ENCODE data around the gene HIGD2B. TPM values are rescaled to one million over a fixed set of nuclear protein-coding genes. Genes with fewer than 3 reads are reported as not detected.
"Not testable (repeated sequence)": the region's sequence is repeated elsewhere in the genome, so short reads cannot be mapped to it uniquely, and the experiment has no call there.

HIGD2B gene
- total RNA-seq, 2 donors from 2014 or later = not detected

GRCh38 chr15:72724028-72724427, 38.0 kb upstream of the HIGD2B start:
- no peaks in the 10 kb centered on the region for H3K9me3 ChIP-seq (ENCODE audit: control insufficient read depth, low read length)
- no peak overlapping the region for H3K4me3 Mint-ChIP-seq
- peaks cover 13% of the 10 kb centered on the region for H3K4me1 ChIP-seq (ENCODE audit: control insufficient read depth, insufficient read depth, low read length)
- H3K27me3 Mint-ChIP-seq (ENCODE audit: insufficient read depth) = no peaks in the 10 kb centered on the region
- H3K36me3 Mint-ChIP-seq (ENCODE audit: low read depth) = peaks cover 16% of the 10 kb centered on the region
- H3K27ac Mint-ChIP-seq = no peak overlapping the region
- no peak overlapping the region for H3K27ac ChIP-seq (ENCODE audit: low read depth, low read length)
- no peak overlapping the region for H3K9ac ChIP-seq (ENCODE audit: extremely low read depth, low read length, poor library complexity, severe bottlenecking)
- 86% methylated on average over 1 of the region's 1 CpG; no CpG with 5 or more reads in 1 of the 2 experiments for WGBS, 2 experiments (ENCODE audit: insufficient coverage in 1 of 2, insufficient read length in 1 of 2)
- no peak overlapping the region for H3K4me3 ChIP-seq (ENCODE audit: low read length)
- H3K9me3 Mint-ChIP-seq = no peaks in the 10 kb centered on the region
- H3K4me1 Mint-ChIP-seq = peaks cover 14% of the 10 kb centered on the region
- no peaks in the 10 kb centered on the region for H3K27me3 ChIP-seq (ENCODE audit: control insufficient read depth, insufficient read depth, low read length, poor library complexity, severe bottlenecking)
- no peak for TF ChIP-seq CTCF (conservative IDR thresholded peaks at IDR 0.05)
- no peak for DNase-seq
- H3K36me3 ChIP-seq (ENCODE audit: control insufficient read depth, insufficient read depth, low read length) = peaks cover 22% of the 10 kb centered on the region

DNA sequence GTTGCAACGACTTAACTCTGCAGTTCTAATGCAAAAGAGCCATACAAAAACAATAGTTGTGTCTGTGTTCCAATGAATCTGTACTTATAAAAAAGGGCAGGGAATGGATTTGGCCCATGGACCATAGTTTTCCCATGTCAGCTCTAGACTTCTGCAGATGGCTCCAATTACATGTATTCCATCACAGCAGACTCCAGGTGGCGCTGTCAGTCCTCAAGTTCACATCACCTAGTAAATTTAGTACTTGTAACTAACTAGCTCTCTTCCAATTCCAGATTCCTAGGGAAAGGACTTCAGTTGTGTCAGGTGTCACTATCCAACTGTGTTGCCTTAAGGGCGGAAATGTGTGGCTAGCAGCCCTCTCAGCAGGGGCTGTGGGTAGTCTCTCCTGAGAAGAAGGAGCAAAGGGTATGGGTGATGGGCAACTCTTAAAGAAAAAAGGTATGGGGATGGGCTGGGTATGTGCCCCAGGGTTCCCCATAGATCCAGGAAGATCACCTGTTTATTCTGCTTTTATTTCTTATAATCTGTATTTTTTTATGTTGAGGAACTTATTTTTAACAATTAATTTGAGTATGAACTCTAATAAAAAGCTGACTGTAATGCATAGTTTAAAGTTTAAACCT, 36.2 kb upstream of the HIGD2B start:
- Histone ChIP-seq H3K27ac (ENCODE audit: low read depth, low read length) (no peak overlapping the region), H3K9ac (ENCODE audit: extremely low read depth, low read length, poor library complexity, severe bottlenecking) (no peak overlapping the region), H3K4me1 (ENCODE audit: control insufficient read depth, insufficient read depth, low read length) (peaks cover 4% of the 10 kb centered on the region), H3K27me3 (ENCODE audit: control insufficient read depth, insufficient read depth, low read length, poor library complexity, severe bottlenecking) (no peaks in the 10 kb centered on the region), H3K4me3 (ENCODE audit: low read length) (no peak overlapping the region), H3K36me3 (ENCODE audit: control insufficient read depth, insufficient read depth, low read length) (peaks cover 27% of the 10 kb centered on the region), H3K9me3 (ENCODE audit: control insufficient read depth, low read length) (no peaks in the 10 kb centered on the region)
- Mint-ChIP-seq H3K36me3 (ENCODE audit: low read depth) (peaks cover 27% of the 10 kb centered on the region), H3K4me1 (peaks cover 4% of the 10 kb centered on the region), H3K9me3 (no peaks in the 10 kb centered on the region), H3K27ac (no peak overlapping the region), H3K27me3 (ENCODE audit: insufficient read depth) (no peaks in the 10 kb centered on the region), H3K4me3 (no peak overlapping the region)
- DNase-seq = peak; percentile 93
- peak; percentile 90 for TF ChIP-seq CTCF (conservative IDR thresholded peaks at IDR 0.05)
- WGBS, 2 experiments (ENCODE audit: insufficient coverage in 1 of 2, insufficient read length in 1 of 2) = 0 to 13% methylated on average over 1 to 3 of the region's 3 CpGs

- not testable (repeated sequence) for H3K4me1 Mint-ChIP-seq; H3K9me3 ChIP-seq (ENCODE audit: control insufficient read depth, low read length); H3K27me3 Mint-ChIP-seq (ENCODE audit: insufficient read depth); H3K4me3 ChIP-seq (ENCODE audit: low read length); H3K27me3 ChIP-seq (ENCODE audit: control insufficient read depth, insufficient read depth, low read length, poor library complexity, severe bottlenecking); DNase-seq; H3K27ac ChIP-seq (ENCODE audit: low read depth, low read length); H3K9me3 Mint-ChIP-seq; H3K4me1 ChIP-seq (ENCODE audit: control insufficient read depth, insufficient read depth, low read length); H3K4me3 Mint-ChIP-seq; H3K9ac ChIP-seq (ENCODE audit: extremely low read depth, low read length, poor library complexity, severe bottlenecking)
- Mint-ChIP-seq H3K36me3 (ENCODE audit: low read depth) (peaks cover 18% of the 10 kb centered on the region), H3K27ac (peak overlapping the region; percentile 64)
- 93 to 97% methylated on average over 5 to 8 of the region's 8 CpGs for WGBS, 2 experiments (ENCODE audit: insufficient coverage in 1 of 2, insufficient read length in 1 of 2)
- H3K36me3 ChIP-seq (ENCODE audit: control insufficient read depth, insufficient read depth, low read length) = peaks cover 21% of the 10 kb centered on the region
These were observed 22.7 kb upstream of the HIGD2B start for GRCh38 chr15:72708551-72709303.

Measured in endodermal cell (in vitro differentiated cells).